Urinary bladder (tissue), 4 donors: Measurements from ENCODE around the gene RANBP17. TPM values are rescaled to one million over a fixed set of nuclear protein-coding genes. Genes with fewer than 3 reads are reported as not detected.
A peak's percentile ranks its signal among the peaks of the same experiment; 100 is the strongest.
"Not testable (repeated sequence)": the region's sequence is repeated elsewhere in the genome, so short reads cannot be mapped to it uniquely, and the experiment has no call there.

Experiments used
- DNase-seq: peaks from one replicate; pipeline ENCODE4 v3.0.0-alpha.2; 2015; ENCODE audit errors: extremely low spot score
- H3K27ac ChIP-seq: one replicate; pipeline ENCODE4 v1.5.1; 2013; ENCODE audit warnings: low read depth, mild to moderate bottlenecking, moderate library complexity
- H3K36me3 ChIP-seq: one replicate; pipeline ENCODE4 v1.6.1; 2013; ENCODE audit warnings: mild to moderate bottlenecking, moderate library complexity; ENCODE audit not compliant: insufficient read depth
- H3K4me1 ChIP-seq: one replicate; pipeline ENCODE4 v1.6.1; 2013; ENCODE audit warnings: mild to moderate bottlenecking, moderate library complexity; ENCODE audit not compliant: insufficient read depth
- H3K4me3 ChIP-seq: one replicate; pipeline ENCODE4 v1.5.1; 2013; ENCODE audit warnings: low read depth, low read length
- WGBS: extraction: QIAGEN DNeasy Blood & Tissue Kit; methylation state at CpG from one replicate; pipeline ENCODE4 v1.1.7; 2013; 5-methylcytosine and 5-hydroxymethylcytosine counted together
- polyA plus RNA-seq: library from polyadenylated mRNA; stranded (reverse); fragments of 200-250 nt; gene quantifications from one replicate; pipeline ENCODE4 v1.2.3, GENCODE V29; 2013
- total RNA-seq: library from RNA; depleted of rRNA; stranded (reverse); fragments of >200 nt; gene quantifications from one replicate; pipeline ENCODE4 v1.2.3, GENCODE V29; 2014
- donor health status: healthy with polysubstance abuse.
- donor health status: healthy.

Gene RANBP17
- total and polyA plus RNA-seq, 2 donors, result 2.4 to 96.5 TPM

- Histone ChIP-seq H3K4me3 (no peak overlapping the region), H3K27ac (no peak overlapping the region), H3K36me3 (no peaks in the 10 kb centered on the region), H3K4me1 (no peaks in the 10 kb centered on the region)
- DNase-seq, result no peak
These were observed 280.8 kb downstream of the RANBP17 start for GRCh38 chr5:171142617-171143016.

- no peak for DNase-seq
- Histone ChIP-seq H3K4me3 (no peak overlapping the region), H3K36me3 (no peaks in the 10 kb centered on the region), H3K27ac (no peak overlapping the region), H3K4me1 (no peaks in the 10 kb centered on the region)
- WGBS, result 71% methylated on average over 3 of the region's 3 CpGs
These were observed 281.4 kb downstream of the RANBP17 start for GRCh38 chr5:171143171-171143570.

- H3K4me1 ChIP-seq, result no peaks in the 10 kb centered on the region
- 90% methylated on average over 6 of the region's 6 CpGs for WGBS
- H3K36me3 ChIP-seq, result no peaks in the 10 kb centered on the region
- no peak overlapping the region for H3K4me3 ChIP-seq
- no peak overlapping the region for H3K27ac ChIP-seq
- DNase-seq, result no peak
These were observed 282.1 kb downstream of the RANBP17 start for GRCh38 chr5:171143926-171144325.

DNA sequence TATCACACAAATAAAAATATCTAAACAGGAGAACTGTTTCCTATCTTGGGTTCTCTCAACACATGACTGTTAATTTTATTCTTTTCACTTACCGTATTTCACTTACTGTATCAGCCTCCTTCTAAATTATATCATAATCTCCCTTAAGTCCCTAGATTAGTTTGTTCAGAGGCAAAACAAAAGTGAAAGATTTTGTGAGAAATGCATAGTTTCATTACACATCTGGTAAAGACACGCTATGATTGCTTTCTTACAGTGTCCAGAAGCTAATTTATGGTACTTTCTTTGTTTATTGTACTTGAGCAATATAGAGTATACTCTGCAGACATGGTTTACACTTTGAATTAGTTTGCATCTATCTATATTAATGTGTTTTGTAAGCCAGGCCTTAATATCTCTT, 287.5 kb downstream of the RANBP17 start:
- no peaks in the 10 kb centered on the region for H3K36me3 ChIP-seq
- DNase-seq, result no peak
- H3K27ac ChIP-seq, result no peak overlapping the region
- WGBS, result 67% methylated on average over 2 of the region's 2 CpGs
- no peak overlapping the region for H3K4me3 ChIP-seq
- no peaks in the 10 kb centered on the region for H3K4me1 ChIP-seq

DNA sequence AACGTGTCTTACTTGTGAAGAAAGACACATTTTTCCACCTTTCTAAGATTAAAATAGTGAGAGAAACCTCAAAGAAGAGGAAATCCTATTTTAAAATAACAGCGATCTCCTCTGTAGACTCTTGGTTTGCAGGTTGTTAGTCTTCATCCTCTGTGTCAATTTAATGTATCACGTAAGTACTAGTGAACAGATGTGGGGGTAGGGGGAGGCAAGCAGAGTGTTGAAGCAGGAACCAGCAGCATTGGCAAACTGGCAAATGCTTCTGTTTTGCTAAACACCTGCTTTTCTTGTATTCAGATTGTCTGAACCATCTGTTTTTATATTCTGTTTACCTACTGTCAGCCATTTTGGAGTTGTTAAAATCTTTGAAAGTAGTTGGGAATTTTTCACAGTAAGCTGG, 288.0 kb downstream of the RANBP17 start:
- H3K4me3 ChIP-seq, result no peak overlapping the region

GRCh38 chr5:171152382-171152781, 290.6 kb downstream of the RANBP17 start:
- Histone ChIP-seq H3K4me3 (no peak overlapping the region), H3K4me1 (no peaks in the 10 kb centered on the region), H3K36me3 (no peaks in the 10 kb centered on the region), H3K27ac (no peak overlapping the region)
- no peak for DNase-seq
- 89% methylated on average over 4 of the region's 4 CpGs for WGBS

More for the DNA sequence above, 288.0 kb downstream of the RANBP17 start:
- DNase-seq, result no peak
- whole genome bisulfite sequencing, result 83% methylated on average over 3 of the region's 3 CpGs
- Histone ChIP-seq H3K27ac (no peak overlapping the region), H3K36me3 (no peaks in the 10 kb centered on the region), H3K4me1 (no peaks in the 10 kb centered on the region)

- H3K4me3 ChIP-seq, result no peak overlapping the region
- 89% methylated on average over 1 of the region's 1 CpG for WGBS
- no peaks in the 10 kb centered on the region for H3K4me1 ChIP-seq
- no peak overlapping the region for H3K27ac ChIP-seq
- no peaks in the 10 kb centered on the region for H3K36me3 ChIP-seq
- no peak for DNase-seq
These were observed 293.8 kb downstream of the RANBP17 start for GRCh38 chr5:171155621-171156020.

DNA sequence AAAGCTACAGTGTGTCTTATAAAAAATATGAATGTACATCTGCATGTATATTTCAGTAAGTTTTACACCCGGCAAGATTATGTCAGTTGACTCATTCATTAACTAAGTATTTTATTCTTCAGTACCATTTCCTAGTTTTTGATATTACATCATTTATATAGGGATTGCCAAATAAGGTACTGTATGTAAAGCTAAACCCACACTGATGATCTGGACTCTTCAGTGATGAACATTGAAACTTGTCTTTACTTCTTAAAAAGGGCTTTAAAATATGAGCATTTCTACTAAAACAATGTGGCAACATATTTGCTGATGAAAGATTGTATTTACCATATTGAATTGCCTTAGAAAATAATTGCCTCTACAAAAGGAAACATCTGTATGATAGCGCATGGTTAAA, 295.5 kb downstream of the RANBP17 start:
- Histone ChIP-seq H3K36me3 (no peaks in the 10 kb centered on the region), H3K4me1 (no peaks in the 10 kb centered on the region)
- WGBS, result 90% methylated on average over 2 of the region's 2 CpGs

DNA sequence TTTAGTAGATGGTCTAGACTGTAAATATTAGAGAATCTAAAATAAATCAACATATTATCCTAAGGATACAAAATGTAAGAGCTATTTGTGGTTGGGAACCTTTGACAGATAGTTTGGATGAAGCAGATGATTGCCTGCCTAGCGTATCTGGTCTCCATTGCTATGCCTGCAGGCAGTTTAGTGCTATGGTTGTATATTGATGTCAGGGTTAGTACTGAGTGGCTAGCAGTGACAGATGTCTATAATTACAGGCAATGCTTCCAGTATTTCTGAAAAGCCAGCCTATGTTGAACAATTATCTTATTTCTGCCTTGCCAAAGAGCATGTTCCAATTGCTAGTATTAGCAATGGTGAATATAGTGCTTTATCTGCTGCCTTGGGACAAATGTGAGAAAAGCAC, 296.0 kb downstream of the RANBP17 start:
- Histone ChIP-seq H3K36me3 (no peaks in the 10 kb centered on the region), H3K4me3 (no peak overlapping the region), H3K27ac (no peak overlapping the region), H3K4me1 (no peaks in the 10 kb centered on the region)
- peak; percentile 1 for DNase-seq
- WGBS, result 92% methylated on average over 1 of the region's 1 CpG

More for the DNA sequence above, 295.5 kb downstream of the RANBP17 start:
- no peak for DNase-seq
- H3K27ac ChIP-seq, result no peak overlapping the region
- no peak overlapping the region for H3K4me3 ChIP-seq

DNA sequence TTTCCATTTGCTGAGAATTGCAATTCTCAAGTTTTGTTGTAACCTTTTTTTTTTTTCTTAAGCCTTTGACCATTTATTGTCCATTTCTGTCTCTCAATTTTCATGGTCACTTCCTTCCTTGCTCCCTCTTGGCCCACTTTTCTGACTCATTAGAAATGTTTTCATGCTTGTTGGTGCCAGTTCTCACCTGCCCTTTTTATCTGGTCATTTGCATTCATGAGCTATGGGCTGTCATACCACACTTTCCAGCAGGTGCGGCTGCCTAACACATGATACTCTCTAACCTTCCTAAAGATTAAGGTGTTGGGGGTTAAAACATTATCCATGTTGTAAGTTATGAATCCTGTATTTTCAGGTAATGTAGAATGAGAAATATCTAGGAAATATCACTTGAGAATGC, 296.8 kb downstream of the RANBP17 start:
- no peaks in the 10 kb centered on the region for H3K4me1 ChIP-seq
- no peak overlapping the region for H3K27ac ChIP-seq
- DNase-seq, result no peak
- H3K36me3 ChIP-seq, result no peaks in the 10 kb centered on the region
- no peak overlapping the region for H3K4me3 ChIP-seq
- 89% methylated on average over 1 of the region's 1 CpG for WGBS

- Histone ChIP-seq H3K4me1 (no peaks in the 10 kb centered on the region), H3K27ac (no peak overlapping the region), H3K36me3 (no peaks in the 10 kb centered on the region), H3K4me3 (no peak overlapping the region)
- DNase-seq, result no peak
- WGBS, result 95% methylated on average over 1 of the region's 1 CpG
These were observed 300.3 kb downstream of the RANBP17 start for GRCh38 chr5:171162165-171162564.

GRCh38 chr5:171162596-171162995, 300.8 kb downstream of the RANBP17 start:
- Histone ChIP-seq H3K4me3 (no peak overlapping the region), H3K36me3 (no peaks in the 10 kb centered on the region), H3K27ac (no peak overlapping the region), H3K4me1 (no peaks in the 10 kb centered on the region)
- DNase-seq, result no peak
- WGBS, result 90% methylated on average over 1 of the region's 1 CpG

DNA sequence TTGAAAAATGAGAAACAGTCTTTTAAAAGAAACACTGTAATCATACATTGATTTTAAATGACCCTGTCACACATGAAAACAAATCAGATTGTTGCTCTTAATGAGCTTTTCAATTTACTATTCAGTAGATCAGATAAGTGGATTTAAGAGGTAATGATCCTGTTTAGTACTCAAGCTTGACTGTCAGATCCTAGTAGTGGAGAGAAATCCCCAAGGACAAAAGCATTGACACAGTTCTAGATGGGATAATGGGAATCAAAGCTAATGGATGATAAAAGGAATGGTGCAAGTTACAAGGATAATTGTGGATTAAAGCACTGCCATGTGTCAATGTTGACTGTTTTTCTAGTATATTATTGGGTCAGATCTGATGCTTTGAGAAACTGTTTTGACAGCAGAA, 304.9 kb downstream of the RANBP17 start:
- H3K4me1 ChIP-seq, result no peaks in the 10 kb centered on the region
- H3K4me3 ChIP-seq, result no peak overlapping the region
- DNase-seq, result no peak
- no peaks in the 10 kb centered on the region for H3K36me3 ChIP-seq
- no peak overlapping the region for H3K27ac ChIP-seq

GRCh38 chr5:171168171-171168570, 306.4 kb downstream of the RANBP17 start:
- H3K4me3 ChIP-seq, result no peak overlapping the region
- no peak for DNase-seq
- no peak overlapping the region for H3K27ac ChIP-seq
- no peaks in the 10 kb centered on the region for H3K36me3 ChIP-seq
- H3K4me1 ChIP-seq, result no peaks in the 10 kb centered on the region
- WGBS, result 88% methylated on average over 4 of the region's 4 CpGs

DNA sequence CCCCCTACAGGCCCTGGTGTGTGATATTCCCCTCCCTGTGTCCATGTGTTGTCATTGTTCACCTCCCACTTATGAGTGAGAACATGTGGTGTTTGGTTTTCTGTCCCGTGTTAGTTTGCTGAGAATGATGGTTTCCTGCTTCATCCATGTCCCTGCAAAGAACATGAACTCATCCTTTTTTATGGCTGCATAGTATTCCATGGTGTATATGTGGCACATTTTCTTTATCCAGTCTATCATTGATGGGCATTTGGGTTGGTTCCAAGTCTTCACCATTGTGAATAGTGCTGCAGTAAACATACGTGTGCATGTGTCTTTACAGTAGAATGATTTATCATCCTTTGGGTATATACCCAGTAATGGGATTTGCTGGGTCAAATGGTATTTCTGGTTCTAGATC, 313.1 kb downstream of the RANBP17 start:
- not testable (repeated sequence) for H3K4me3 ChIP-seq, DNase-seq, H3K4me1 ChIP-seq, H3K27ac ChIP-seq, H3K36me3 ChIP-seq
- WGBS, result 96% methylated on average over 2 of the region's 2 CpGs
